SK-N-SH (cell line): ENCODE data around the gene ADAMTS17. TPM values are rescaled to one million over a fixed set of nuclear protein-coding genes. Genes with fewer than 3 reads are reported as not detected.

ENCODE experiments used
- CTCF ChIA-PET: fragments of 300-600, 350-600 bp; formaldehyde crosslinking; extraction: SDS; loops from one replicate; lab custom pipeline; 2021; lab: Yijun Ruan, JAX
- POLR2A ChIA-PET: fragments of 350-600 bp; sonication (Branson Sonifier 250); formaldehyde crosslinking; extraction: SDS; loops from one replicate; lab custom pipeline; 2020; ENCODE audit warnings: antibody characterized with exemption, inconsistent platforms; lab: Yijun Ruan, JAX
- DNase-seq: peaks from one replicate; pipeline ENCODE4 v3.0.0; 2012
- H2AFZ ChIP-seq: fragments of 200-600 bp; sonication (generic); 2 replicates; pipeline ENCODE4 v1.8.1; 2016; ENCODE audit warnings: antibody characterized with exemption, mild to moderate bottlenecking, low read depth
- H3F3A ChIP-seq: fragments of 200-600 bp; sonication (generic); replicated peaks from 2 replicates; pipeline ENCODE3; 2016; ENCODE audit warnings: antibody characterized with exemption, mild to moderate bottlenecking; ENCODE audit not compliant: insufficient read depth
- H3K27ac ChIP-seq, 2 experiments: fragments of 200-500 bp in 1 of 2; fragments of 200-600 bp in 1 of 2; sonication (Bioruptor generic) in 1 of 2; sonication (generic), shearing (Covaris generic) in 1 of 2; 2 replicates each; pipeline versions ENCODE4 v1.5.1 to v1.6.1; 2014 to 2016; ENCODE audit warnings: low read depth in 2 of 2, inconsistent platforms in 1 of 2, low read length in 1 of 2, mild to moderate bottlenecking in 1 of 2, mixed read lengths in 1 of 2
- H3K27me3 ChIP-seq: fragments of 200-600 bp; sonication (generic), shearing (Covaris generic); 2 replicates; pipeline ENCODE4 v1.6.1; 2016; ENCODE audit warnings: mixed run types; ENCODE audit not compliant: insufficient read depth
- H3K36me3 ChIP-seq, 2 experiments: fragments of 200-500 bp in 1 of 2; fragments of 200-600 bp in 1 of 2; sonication (Bioruptor generic) in 1 of 2; sonication (generic) in 1 of 2; replicated peaks in 1 of 2; 2 replicates each; pipeline versions ENCODE3 to v1.5.1; 2014 to 2016; ENCODE audit warnings: low read length in 1 of 2, mild to moderate bottlenecking in 1 of 2; ENCODE audit not compliant: insufficient read depth in 2 of 2, control insufficient read depth in 1 of 2
- H3K4me1 ChIP-seq, 2 experiments: fragments of 200-500 bp in 1 of 2; fragments of 200-600 bp in 1 of 2; sonication (Bioruptor generic) in 1 of 2; sonication (generic), shearing (Covaris generic) in 1 of 2; 2 replicates each; pipeline versions ENCODE4 v1.5.1 to v1.6.1; 2014 to 2016; ENCODE audit warnings: low read depth in 1 of 2, low read length in 1 of 2, mixed run types in 1 of 2; ENCODE audit not compliant: insufficient read depth in 2 of 2, control insufficient read depth in 1 of 2
- H3K4me2 ChIP-seq: fragments of 200-600 bp; sonication (generic), shearing (Covaris generic); 2 replicates; pipeline ENCODE4 v1.6.1; 2017; ENCODE audit warnings: mixed run types
- H3K4me3 ChIP-seq, 2 experiments: fragments of 200-500 bp in 1 of 2; fragments of 200-600 bp in 1 of 2; sonication (Bioruptor generic) in 1 of 2; sonication (generic), shearing (Covaris generic) in 1 of 2; 2 replicates each; pipeline versions ENCODE4 v1.5.1 to v1.8.1; 2014 to 2016; ENCODE audit warnings: low read depth in 2 of 2, inconsistent platforms in 1 of 2, low read length in 1 of 2, mild to moderate bottlenecking in 1 of 2, mixed read lengths in 1 of 2, moderate library complexity in 1 of 2
- H3K79me2 ChIP-seq: fragments of 200-600 bp; sonication (generic); 2 replicates; pipeline ENCODE4 v1.8.1; 2017; ENCODE audit warnings: mild to moderate bottlenecking; ENCODE audit not compliant: insufficient read depth
- H3K9ac ChIP-seq: fragments of 200-600 bp; sonication (generic); 2 replicates; pipeline ENCODE4 v1.6.1; 2017; ENCODE audit warnings: mixed run types
- H3K9me2 ChIP-seq: fragments of 200-600 bp; sonication (generic); 2 replicates; pipeline ENCODE4 v1.6.1; 2017; ENCODE audit warnings: mixed run types
- H3K9me3 ChIP-seq: fragments of 200-600 bp; sonication (generic); 2 replicates; pipeline ENCODE4 v1.6.1; 2017; ENCODE audit warnings: mixed run types, mild to moderate bottlenecking, moderate library complexity
- H4K20me1 ChIP-seq: fragments of 200-600 bp; sonication (generic); 2 replicates; pipeline ENCODE4 v1.6.1; 2017; ENCODE audit warnings: mild to moderate bottlenecking, mixed run types; ENCODE audit not compliant: insufficient read depth
- ELF1 ChIP-seq: IDR thresholded peaks from 2 replicates; pipeline ENCODE4 v1.4.0; 2012
- EZH2phosphoT487 ChIP-seq: fragments of 200-600 bp; sonication (generic); IDR thresholded peaks from 2 replicates; pipeline ENCODE4 v1.6.1; 2017; ENCODE audit warnings: low read depth, mixed run types, mild to moderate bottlenecking, antibody characterized with exemption, moderate library complexity, borderline replicate concordance
- FOSL2 ChIP-seq: IDR thresholded peaks from 2 replicates; pipeline ENCODE4 v1.4.0; 2012; ENCODE audit warnings: low read depth, mild to moderate bottlenecking, moderate library complexity, borderline replicate concordance
- FOXJ3 ChIP-seq: sonication (generic); formaldehyde crosslinking; IDR thresholded peaks from 2 replicates; pipeline ENCODE4 v1.5.1; 2020; ENCODE audit warnings: mild to moderate bottlenecking, missing genetic modification reagents
- GABPA ChIP-seq: IDR thresholded peaks from 2 replicates; pipeline ENCODE4 v1.4.0; 2012; ENCODE audit warnings: low read depth, mild to moderate bottlenecking
- IRF3 ChIP-seq: fragments of 150-350 bp; IDR thresholded peaks from 2 replicates; pipeline ENCODE4 v1.6.1; 2016; ENCODE audit warnings: mild to moderate bottlenecking, low read depth, low read length
- MAX ChIP-seq: IDR thresholded peaks from 2 replicates; pipeline ENCODE4 v1.4.0; 2012; ENCODE audit warnings: low read depth
- MEF2A ChIP-seq: IDR thresholded peaks from 2 replicates; pipeline ENCODE4 v1.4.0; 2012; ENCODE audit warnings: low read depth, borderline replicate concordance
- NRF1 ChIP-seq: IDR thresholded peaks from 2 replicates; pipeline ENCODE4 v1.6.1; 2012; ENCODE audit warnings: low read depth, mild to moderate bottlenecking, low read length
- RAD21 ChIP-seq: IDR thresholded peaks from 2 replicates; pipeline ENCODE4 v1.6.1; 2012; ENCODE audit warnings: mild to moderate bottlenecking, low read length
- RCOR1 ChIP-seq: fragments of 150-350 bp; IDR thresholded peaks from 2 replicates; pipeline ENCODE4 v1.6.1; 2017; ENCODE audit warnings: antibody characterized with exemption, low read length
- REST ChIP-seq: IDR thresholded peaks from 2 replicates; pipeline ENCODE4 v1.6.1; 2012; ENCODE audit warnings: mild to moderate bottlenecking, low read depth, low read length, moderate library complexity
- RFX5 ChIP-seq: IDR thresholded peaks from 2 replicates; pipeline ENCODE4 v1.6.1; 2012; ENCODE audit warnings: mild to moderate bottlenecking, improper control_type of control experiment, low read length
- RXRA ChIP-seq: IDR thresholded peaks from 2 replicates; pipeline ENCODE4 v1.4.0; 2012; ENCODE audit warnings: low read depth, mild to moderate bottlenecking, borderline replicate concordance
- SIN3A ChIP-seq: IDR thresholded peaks from 2 replicates; pipeline ENCODE4 v1.6.1; 2012; ENCODE audit warnings: low read depth, mild to moderate bottlenecking, low read length, moderate library complexity, borderline replicate concordance
- TAF1 ChIP-seq: IDR thresholded peaks from 2 replicates; pipeline ENCODE4 v1.6.1; 2012; ENCODE audit warnings: low read depth, mild to moderate bottlenecking, low read length, moderate library complexity, borderline replicate concordance
- TCF12 ChIP-seq: IDR thresholded peaks from 2 replicates; pipeline ENCODE4 v1.4.0; 2012
- USF1 ChIP-seq: IDR thresholded peaks from 2 replicates; pipeline ENCODE4 v1.4.0; 2012; ENCODE audit warnings: low read depth, borderline replicate concordance
- ZBTB33 ChIP-seq: IDR thresholded peaks from 2 replicates; pipeline ENCODE4 v1.4.0; 2012; ENCODE audit warnings: low read depth, borderline replicate concordance
- WGBS: methylation state at CpG from one replicate; pipeline ENCODE4 v1.1.6; 2017; ENCODE audit warnings: low lambda C conversion rate; 5-methylcytosine and 5-hydroxymethylcytosine counted together
- polyA plus RNA-seq, 3 experiments: library from polyadenylated mRNA; depleted of rRNA; stranded (reverse); fragments of >200 nt; gene quantifications; 2 replicates each; pipeline ENCODE4 v1.2.3, GENCODE V29; 2012

The ADAMTS17 gene
- polyA plus RNA-seq, 1 of the 3 experiments (the other 2 are of a cell fraction) = not detected

GRCh38 chr15:100187677-100188076, 154.1 kb downstream of the ADAMTS17 start:
- H3K27ac ChIP-seq = no peak overlapping the region
- H3K79me2 ChIP-seq = no peaks in the 10 kb centered on the region
- TF ChIP-seq REST (no peak), ZBTB33 (no peak), FOSL2 (no peak), RCOR1 (no peak), FOXJ3 (CRISPR knock-in tag) (no peak), TAF1 (no peak), RXRA (no peak), MAX (no peak), USF1 (no peak), RFX5 (no peak)
- no peak overlapping the region for H3K9ac ChIP-seq
- no peaks in the 10 kb centered on the region for H4K20me1 ChIP-seq
- no peaks in the 10 kb centered on the region for H3K9me3 ChIP-seq
- no peaks in the 10 kb centered on the region for H3F3A ChIP-seq
- no peaks in the 10 kb centered on the region for H3K36me3 ChIP-seq
- no peaks in the 10 kb centered on the region for H3K27me3 ChIP-seq
- H3K4me3 ChIP-seq = no peak overlapping the region
- POLR2A ChIA-PET = no interaction called here
- peaks cover 0 to 8% of the 10 kb centered on the region in 2 experiments; a peak in 1 of 4 replicates for H3K4me1 ChIP-seq
- CTCF ChIA-PET = no interaction called here
- DNase-seq = no peak
- H3K4me2 ChIP-seq = no peak overlapping the region
- no peaks in the 10 kb centered on the region for H3K9me2 ChIP-seq
- H2AFZ ChIP-seq = no peak overlapping the region
- 44% methylated on average over 7 of the region's 8 CpGs for WGBS

- Histone ChIP-seq H3K4me3 (no peak overlapping the region), H2AFZ (no peak overlapping the region), H3K36me3 (no peaks in the 10 kb centered on the region), H3K9me3 (no peaks in the 10 kb centered on the region), H3K27me3 (no peaks in the 10 kb centered on the region), H3K4me2 (no peak overlapping the region), H3F3A (no peaks in the 10 kb centered on the region), H3K27ac (no peak overlapping the region), H3K4me1 (peaks cover 0 to under 1% of the 10 kb centered on the region in 2 experiments; a peak in 1 of 4 replicates), H3K9me2 (no peaks in the 10 kb centered on the region), H3K79me2 (no peaks in the 10 kb centered on the region), H3K9ac (no peak overlapping the region), H4K20me1 (no peaks in the 10 kb centered on the region)
- ChIA-PET POLR2A (no interaction called here), CTCF (no interaction called here)
- WGBS = 12% methylated on average over 6 of the region's 6 CpGs
- DNase-seq = no peak
- TF ChIP-seq MEF2A = no peak
- no peak for TF ChIP-seq ZBTB33
- no peak for TF ChIP-seq TCF12
- no peak for TF ChIP-seq RCOR1
- TF ChIP-seq EZH2phosphoT487 = no peak
- TF ChIP-seq GABPA = no peak
- TF ChIP-seq RAD21 = no peak
- no peak for TF ChIP-seq ELF1
- TF ChIP-seq IRF3 = no peak
- TF ChIP-seq NRF1 = no peak
- no peak for TF ChIP-seq SIN3A
Observed at GRCh38 chr15:100186960-100187359, 154.8 kb downstream of the ADAMTS17 start.
